GM23338 (cell line): ENCODE results near the gene DLG2. TPM values are rescaled to one million over a fixed set of nuclear protein-coding genes. Genes with fewer than 3 reads are reported as not detected.

Experiments used
- ATAC-seq: fragments of 200-7000 bp; cut with Tn5 transposase; 3 replicates; pipeline ENCODE4 v1.9.1; 2020
- DNase-seq: peaks from one replicate; pipeline ENCODE4 v3.0.0-alpha.2; 2015; ENCODE audit warnings: low spot score
- H2AFZ ChIP-seq: fragments of 200-600 bp; sonication (generic); 2 replicates; pipeline ENCODE4 v1.8.0; 2016; ENCODE audit warnings: antibody characterized with exemption, mild to moderate bottlenecking, moderate library complexity
- H3F3A ChIP-seq: fragments of 200-600 bp; sonication (generic); replicated peaks from 2 replicates; pipeline ENCODE4 v1.8.0; 2017; ENCODE audit warnings: antibody characterized with exemption, mixed run types, low read depth
- H3K27ac ChIP-seq: fragments of 200-600 bp; sonication (generic); 2 replicates; pipeline ENCODE4 v1.6.1; 2016; ENCODE audit warnings: low read depth
- H3K27me3 ChIP-seq: fragments of 200-600 bp; sonication (generic); 2 replicates; pipeline ENCODE4 v1.8.0; 2016; ENCODE audit warnings: mild to moderate bottlenecking, mixed run types, moderate library complexity; ENCODE audit not compliant: insufficient read depth
- H3K36me3 ChIP-seq: fragments of 200-600 bp; sonication (generic); 2 replicates; pipeline ENCODE4 v1.8.0; 2016; ENCODE audit warnings: mild to moderate bottlenecking; ENCODE audit not compliant: insufficient read depth
- H3K4me1 ChIP-seq: fragments of 200-600 bp; sonication (generic); 2 replicates; pipeline ENCODE4 v1.8.0; 2016; ENCODE audit warnings: mild to moderate bottlenecking, moderate library complexity; ENCODE audit not compliant: insufficient read depth
- H3K4me2 ChIP-seq: fragments of 200-600 bp; sonication (generic); 2 replicates; pipeline ENCODE4 v1.7.1; 2017; ENCODE audit warnings: mixed run types
- H3K4me3 ChIP-seq: fragments of 200-600 bp; sonication (generic); 2 replicates; pipeline ENCODE4 v1.6.1; 2016; ENCODE audit warnings: mixed run types
- H3K79me2 ChIP-seq: fragments of 200-600 bp; sonication (generic); replicated peaks from 2 replicates; pipeline ENCODE4 v1.8.0; 2017; ENCODE audit warnings: mild to moderate bottlenecking; ENCODE audit not compliant: insufficient read depth
- H3K9me2 ChIP-seq: fragments of 200-600 bp; sonication (generic); 2 replicates; pipeline ENCODE4 v1.8.0; 2017; ENCODE audit not compliant: insufficient read depth
- H4K20me1 ChIP-seq: fragments of 200-600 bp; sonication (generic); replicated peaks from 2 replicates; pipeline ENCODE4 v1.8.0; 2017; ENCODE audit warnings: mild to moderate bottlenecking; ENCODE audit not compliant: insufficient read depth
- H3K27ac Mint-ChIP-seq: 2 replicates; pipeline ENCODE4 v1.8.0; 2020; ENCODE audit warnings: inconsistent platforms, mild to moderate bottlenecking, moderate library complexity, mixed read lengths
- H3K27me3 Mint-ChIP-seq: 3 replicates; pipeline ENCODE4 v1.8.0; 2022; ENCODE audit warnings: low read depth, mild to moderate bottlenecking, moderate library complexity, mixed read lengths, inconsistent platforms; ENCODE audit not compliant: insufficient read depth, poor library complexity
- H3K36me3 Mint-ChIP-seq: 3 replicates; pipeline ENCODE4 v1.8.0; 2021; ENCODE audit warnings: low read depth, mild to moderate bottlenecking, inconsistent platforms, moderate library complexity, mixed read lengths
- H3K4me1 Mint-ChIP-seq: 3 replicates; pipeline ENCODE4 v1.8.0; 2020; ENCODE audit warnings: mild to moderate bottlenecking, inconsistent platforms, mixed read lengths
- H3K4me3 Mint-ChIP-seq: 3 replicates; pipeline ENCODE4 v1.8.0; 2021; ENCODE audit warnings: moderate library complexity, mild to moderate bottlenecking, inconsistent platforms, mixed read lengths
- H3K9me3 Mint-ChIP-seq: 3 replicates; pipeline ENCODE4 v1.8.0; 2020; ENCODE audit warnings: moderate library complexity, mild to moderate bottlenecking, inconsistent platforms, mixed read lengths
- EZH2 ChIP-seq: fragments of 200-600 bp; sonication (generic); IDR thresholded peaks from one replicate; pipeline ENCODE4 v1.8.0; 2017; ENCODE audit warnings: antibody characterized with exemption, mild to moderate bottlenecking, low read depth; ENCODE audit not compliant: unreplicated experiment
- EZH2phosphoT487 ChIP-seq: fragments of 200-600 bp; sonication (generic); IDR thresholded peaks from one replicate; pipeline ENCODE4 v1.8.1; 2018; ENCODE audit warnings: antibody characterized with exemption; ENCODE audit not compliant: unreplicated experiment
- POLR2AphosphoS5 ChIP-seq: IDR thresholded peaks from 2 replicates; pipeline ENCODE4 v1.6.1; 2016; ENCODE audit warnings: antibody characterized with exemption, low read depth
- ZNF462 ChIP-seq: fragments of 250-450 bp; sonication (Bioruptor Pico); IDR thresholded peaks from 2 replicates; pipeline ENCODE4 v1.5.0; 2020; ENCODE audit warnings: mild to moderate bottlenecking, moderate library complexity
- polyA plus RNA-seq: library from polyadenylated mRNA; unstranded; fragments of >200 nt; fragmentation: Nextera tagmentation; extraction: Ambion mirVana; gene quantifications from 2 replicates; pipeline ENCODE4 v1.2.1, GENCODE V29; 2016
- total RNA-seq: library from RNA; depleted of rRNA; stranded (reverse); fragments of >200 nt; shearing (Covaris generic); gene quantifications from 2 replicates; pipeline ENCODE4 v1.2.3, GENCODE V29; 2014

The DLG2 gene
- total and polyA plus RNA-seq, 2 experiments from 2014 or later: 19.8 to 21.5 TPM

DNA sequence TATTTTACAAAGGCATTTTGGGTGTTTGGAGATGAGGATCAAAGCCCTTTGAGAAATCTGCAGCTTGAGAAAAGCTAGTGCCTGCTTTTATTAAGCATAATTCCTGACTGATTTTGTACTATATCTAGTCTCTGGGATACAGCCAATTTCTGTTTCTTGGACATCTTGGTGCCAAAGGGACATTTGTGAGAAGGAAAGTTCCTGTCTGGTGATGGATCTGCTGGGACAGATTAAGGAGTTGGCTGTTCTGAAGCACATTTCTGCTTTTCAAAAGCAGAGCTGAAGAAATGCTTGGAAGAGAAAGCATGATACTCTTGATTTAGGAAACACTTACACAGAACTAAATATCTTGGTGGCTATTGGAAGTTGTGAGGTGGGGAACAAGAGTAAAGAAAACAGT, 2086.4 kb downstream of the DLG2 start (continued):
- no peak for TF ChIP-seq POLR2AphosphoS5

- peak; percentile 24 for DNase-seq
- peak; percentile 85 for ATAC-seq
These were observed 2086.9 kb downstream of the DLG2 start for GRCh38 chr11:83540112-83540675.

More at GRCh38 chr11:83540112-83540675, 2086.9 kb downstream of the DLG2 start:
- Histone ChIP-seq H2AFZ (no peak overlapping the region), H3K27me3 (no peaks in the 10 kb centered on the region), H3K79me2 (no peaks in the 10 kb centered on the region), H3K27ac (no peak overlapping the region), H3K4me3 (no peak overlapping the region), H3F3A (no peaks in the 10 kb centered on the region), H3K4me1 (no peaks in the 10 kb centered on the region), H3K36me3 (no peaks in the 10 kb centered on the region), H4K20me1 (no peaks in the 10 kb centered on the region), H3K4me2 (no peak overlapping the region), H3K9me2 (no peaks in the 10 kb centered on the region)
- Mint-ChIP-seq H3K4me1 (no peaks in the 10 kb centered on the region; the same call in 2 of the 3 replicates), H3K27me3 (no peaks in the 10 kb centered on the region), H3K36me3 (no peaks in the 10 kb centered on the region), H3K9me3 (no peaks in the 10 kb centered on the region), H3K4me3 (no peak overlapping the region), H3K27ac (no peak overlapping the region)
- TF ChIP-seq ZNF462 (0 out of 2 replicates have a peak, but pooled peaks have one; percentile 18), EZH2phosphoT487 (no peak), EZH2 (no peak)
